SK-N-MC (cell line): Measurements from ENCODE around the gene POLD4.

Experiments
- EZH2 ChIP-seq: fragments of 200-600 bp; sonication (generic); IDR thresholded peaks from one replicate; pipeline ENCODE4 v1.6.1; 2017; ENCODE audit warnings: antibody characterized with exemption
- POLR2AphosphoS5 ChIP-seq: IDR thresholded peaks from 2 replicates; pipeline ENCODE4 v1.6.1; 2012; ENCODE audit warnings: mild to moderate bottlenecking, low read depth, low read length, borderline replicate concordance

DNA sequence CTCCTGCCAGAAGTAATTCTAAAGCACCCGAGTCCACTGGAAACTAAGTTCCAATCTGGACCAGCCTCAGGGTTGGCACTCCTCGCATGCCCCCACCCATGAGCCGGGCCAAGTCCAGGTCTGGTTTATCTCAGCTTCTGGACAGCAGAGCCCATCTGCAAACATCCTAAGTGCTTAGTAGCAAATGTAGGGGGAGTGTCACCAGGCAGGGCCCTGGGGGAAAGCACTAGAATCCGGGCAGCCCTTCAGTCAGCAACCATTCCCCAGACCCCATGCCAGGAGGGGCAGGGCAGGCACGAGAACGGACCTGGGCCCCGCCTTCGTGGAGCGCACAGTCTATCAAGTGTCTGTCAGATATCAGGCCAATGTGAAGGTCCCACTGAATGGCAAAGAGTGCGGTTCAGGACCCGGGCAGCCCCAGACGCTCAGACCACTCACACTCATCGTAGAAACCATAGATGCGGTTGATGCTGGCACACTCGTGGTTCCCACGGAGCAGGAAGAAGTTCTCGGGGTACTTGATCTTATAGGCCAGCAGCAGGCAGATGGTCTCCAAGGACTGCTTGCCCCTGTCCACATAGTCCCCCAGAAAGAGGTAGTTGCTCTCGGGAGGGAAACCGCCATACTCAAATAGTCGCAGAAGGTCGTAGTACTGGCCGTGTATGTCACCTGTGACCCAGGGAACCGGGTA is 47.0 kb upstream of the POLD4 start:
- no peak for TF ChIP-seq EZH2
- peak; percentile 20; the same call in 1 of the 2 replicates for TF ChIP-seq POLR2AphosphoS5
